SK-N-SH (cell line): ENCODE data around the gene RASGEF1B. TPM values are rescaled to one million over a fixed set of nuclear protein-coding genes. Genes with fewer than 3 reads are reported as not detected.

Source experiments
- CTCF ChIA-PET: fragments of 300-600, 350-600 bp; formaldehyde crosslinking; extraction: SDS; loops from one replicate; lab custom pipeline; 2021; lab: Yijun Ruan, JAX
- POLR2A ChIA-PET: fragments of 350-600 bp; sonication (Branson Sonifier 250); formaldehyde crosslinking; extraction: SDS; loops from one replicate; lab custom pipeline; 2020; ENCODE audit warnings: antibody characterized with exemption, inconsistent platforms; lab: Yijun Ruan, JAX
- DNase-seq: peaks from one replicate; pipeline ENCODE4 v3.0.0; 2012
- H2AFZ ChIP-seq: fragments of 200-600 bp; sonication (generic); 2 replicates; pipeline ENCODE4 v1.8.1; 2016; ENCODE audit warnings: antibody characterized with exemption, mild to moderate bottlenecking, low read depth
- H3F3A ChIP-seq: fragments of 200-600 bp; sonication (generic); replicated peaks from 2 replicates; pipeline ENCODE3; 2016; ENCODE audit warnings: antibody characterized with exemption, mild to moderate bottlenecking; ENCODE audit not compliant: insufficient read depth
- H3K27ac ChIP-seq, 2 experiments: fragments of 200-500 bp in 1 of 2; fragments of 200-600 bp in 1 of 2; sonication (Bioruptor generic) in 1 of 2; sonication (generic), shearing (Covaris generic) in 1 of 2; 2 replicates each; pipeline versions ENCODE4 v1.5.1 to v1.6.1; 2014 to 2016; ENCODE audit warnings: low read depth in 2 of 2, inconsistent platforms in 1 of 2, low read length in 1 of 2, mild to moderate bottlenecking in 1 of 2, mixed read lengths in 1 of 2
- H3K27me3 ChIP-seq: fragments of 200-600 bp; sonication (generic), shearing (Covaris generic); 2 replicates; pipeline ENCODE4 v1.6.1; 2016; ENCODE audit warnings: mixed run types; ENCODE audit not compliant: insufficient read depth
- H3K36me3 ChIP-seq, 2 experiments: fragments of 200-500 bp in 1 of 2; fragments of 200-600 bp in 1 of 2; sonication (Bioruptor generic) in 1 of 2; sonication (generic) in 1 of 2; replicated peaks in 1 of 2; 2 replicates each; pipeline versions ENCODE3 to v1.5.1; 2014 to 2016; ENCODE audit warnings: low read length in 1 of 2, mild to moderate bottlenecking in 1 of 2; ENCODE audit not compliant: insufficient read depth in 2 of 2, control insufficient read depth in 1 of 2
- H3K4me1 ChIP-seq, 2 experiments: fragments of 200-500 bp in 1 of 2; fragments of 200-600 bp in 1 of 2; sonication (Bioruptor generic) in 1 of 2; sonication (generic), shearing (Covaris generic) in 1 of 2; 2 replicates each; pipeline versions ENCODE4 v1.5.1 to v1.6.1; 2014 to 2016; ENCODE audit warnings: low read depth in 1 of 2, low read length in 1 of 2, mixed run types in 1 of 2; ENCODE audit not compliant: insufficient read depth in 2 of 2, control insufficient read depth in 1 of 2
- H3K4me2 ChIP-seq: fragments of 200-600 bp; sonication (generic), shearing (Covaris generic); 2 replicates; pipeline ENCODE4 v1.6.1; 2017; ENCODE audit warnings: mixed run types
- H3K4me3 ChIP-seq, 2 experiments: fragments of 200-500 bp in 1 of 2; fragments of 200-600 bp in 1 of 2; sonication (Bioruptor generic) in 1 of 2; sonication (generic), shearing (Covaris generic) in 1 of 2; 2 replicates each; pipeline versions ENCODE4 v1.5.1 to v1.8.1; 2014 to 2016; ENCODE audit warnings: low read depth in 2 of 2, inconsistent platforms in 1 of 2, low read length in 1 of 2, mild to moderate bottlenecking in 1 of 2, mixed read lengths in 1 of 2, moderate library complexity in 1 of 2
- H3K79me2 ChIP-seq: fragments of 200-600 bp; sonication (generic); 2 replicates; pipeline ENCODE4 v1.8.1; 2017; ENCODE audit warnings: mild to moderate bottlenecking; ENCODE audit not compliant: insufficient read depth
- H3K9ac ChIP-seq: fragments of 200-600 bp; sonication (generic); 2 replicates; pipeline ENCODE4 v1.6.1; 2017; ENCODE audit warnings: mixed run types
- H3K9me2 ChIP-seq: fragments of 200-600 bp; sonication (generic); 2 replicates; pipeline ENCODE4 v1.6.1; 2017; ENCODE audit warnings: mixed run types
- H3K9me3 ChIP-seq: fragments of 200-600 bp; sonication (generic); 2 replicates; pipeline ENCODE4 v1.6.1; 2017; ENCODE audit warnings: mixed run types, mild to moderate bottlenecking, moderate library complexity
- H4K20me1 ChIP-seq: fragments of 200-600 bp; sonication (generic); 2 replicates; pipeline ENCODE4 v1.6.1; 2017; ENCODE audit warnings: mild to moderate bottlenecking, mixed run types; ENCODE audit not compliant: insufficient read depth
- EP300 ChIP-seq, 2 experiments: IDR thresholded peaks; 2 replicates each; pipeline versions ENCODE4 v1.4.0 to v1.6.1; 2012; ENCODE audit warnings: borderline replicate concordance in 1 of 2, low read depth in 1 of 2, low read length in 1 of 2
- FOXJ3 ChIP-seq: sonication (generic); formaldehyde crosslinking; IDR thresholded peaks from 2 replicates; pipeline ENCODE4 v1.5.1; 2020; ENCODE audit warnings: mild to moderate bottlenecking, missing genetic modification reagents
- JUND ChIP-seq: IDR thresholded peaks from 2 replicates; pipeline ENCODE4 v1.4.0; 2012
- NFIC ChIP-seq: IDR thresholded peaks from 2 replicates; pipeline ENCODE4 v1.4.0; 2012; ENCODE audit warnings: borderline replicate concordance
- RCOR1 ChIP-seq: fragments of 150-350 bp; IDR thresholded peaks from 2 replicates; pipeline ENCODE4 v1.6.1; 2017; ENCODE audit warnings: antibody characterized with exemption, low read length
- REST ChIP-seq: IDR thresholded peaks from 2 replicates; pipeline ENCODE4 v1.6.1; 2012; ENCODE audit warnings: mild to moderate bottlenecking, low read depth, low read length, moderate library complexity
- ZBTB33 ChIP-seq: IDR thresholded peaks from 2 replicates; pipeline ENCODE4 v1.4.0; 2012; ENCODE audit warnings: low read depth, borderline replicate concordance
- WGBS: methylation state at CpG from one replicate; pipeline ENCODE4 v1.1.6; 2017; ENCODE audit warnings: low lambda C conversion rate; 5-methylcytosine and 5-hydroxymethylcytosine counted together
- polyA plus RNA-seq, 3 experiments: library from polyadenylated mRNA; depleted of rRNA; stranded (reverse); fragments of >200 nt; gene quantifications; 2 replicates each; pipeline ENCODE4 v1.2.3, GENCODE V29; 2012
- TF ChIP-seq, protein P1 (sequence below): IDR thresholded peaks from 2 replicates; pipeline ENCODE4 v1.4.0; 2012; ENCODE audit warnings: low read depth
- TF ChIP-seq, protein P2 (sequence below): IDR thresholded peaks from 2 replicates; pipeline ENCODE4; 2012
- TF ChIP-seq, protein P3 (sequence below): fragments of 200-600 bp; sonication (generic); IDR thresholded peaks from 2 replicates; pipeline ENCODE4 v1.6.1; 2017; ENCODE audit warnings: antibody characterized with exemption, mild to moderate bottlenecking, moderate library complexity

The RASGEF1B gene
- polyA plus RNA-seq, 1 of the 3 experiments (the other 2 are of a cell fraction): not detected

DNA sequence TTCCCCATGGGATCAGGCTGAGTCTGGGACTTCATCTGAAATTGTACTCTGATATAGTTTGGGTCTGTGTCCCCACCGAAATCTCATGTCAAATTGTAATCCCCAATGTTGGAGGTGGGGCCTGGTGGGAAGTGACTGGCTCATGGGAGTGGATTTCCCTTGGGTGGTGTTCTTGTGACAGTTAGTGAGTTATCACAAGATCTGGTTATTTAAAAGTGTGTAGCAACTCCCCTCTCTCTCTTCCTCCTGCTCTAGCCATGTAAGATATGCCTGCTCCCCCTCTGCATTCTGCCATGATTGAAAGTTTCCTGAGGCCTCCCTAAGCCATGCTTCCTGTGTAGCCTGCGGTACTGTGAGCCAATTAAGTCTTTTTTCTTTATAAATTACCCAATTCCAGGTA lies 61.0 kb downstream of the RASGEF1B start:
- Histone ChIP-seq H3F3A (no peaks in the 10 kb centered on the region), H3K9ac (no peak overlapping the region), H3K27ac (no peak overlapping the region), H3K27me3 (no peaks in the 10 kb centered on the region; the same call in 1 of the 2 replicates), H3K4me3 (no peak overlapping the region), H3K4me2 (no peak overlapping the region), H4K20me1 (no peaks in the 10 kb centered on the region), H3K4me1 (no peaks in the 10 kb centered on the region), H3K9me3 (no peaks in the 10 kb centered on the region), H3K79me2 (no peaks in the 10 kb centered on the region), H3K9me2 (no peaks in the 10 kb centered on the region), H3K36me3 (no peaks in the 10 kb centered on the region), H2AFZ (no peak overlapping the region)
- WGBS: 0% methylated on average over 2 of the region's 2 CpGs
- TF ChIP-seq REST (no peak), RCOR1 (no peak), FOXJ3 (no peak), EP300 (IDR thresholded peaks at IDR 0.05; ENCODE audit: borderline replicate concordance in 1 of 2, low read depth in 1 of 2, low read length in 1 of 2) (no peak), ZBTB33 (no peak), NFIC (no peak)
- TF ChIP-seq, protein P1, sequence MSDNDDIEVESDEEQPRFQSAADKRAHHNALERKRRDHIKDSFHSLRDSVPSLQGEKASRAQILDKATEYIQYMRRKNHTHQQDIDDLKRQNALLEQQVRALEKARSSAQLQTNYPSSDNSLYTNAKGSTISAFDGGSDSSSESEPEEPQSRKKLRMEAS: no peak
- TF ChIP-seq, protein P2, sequence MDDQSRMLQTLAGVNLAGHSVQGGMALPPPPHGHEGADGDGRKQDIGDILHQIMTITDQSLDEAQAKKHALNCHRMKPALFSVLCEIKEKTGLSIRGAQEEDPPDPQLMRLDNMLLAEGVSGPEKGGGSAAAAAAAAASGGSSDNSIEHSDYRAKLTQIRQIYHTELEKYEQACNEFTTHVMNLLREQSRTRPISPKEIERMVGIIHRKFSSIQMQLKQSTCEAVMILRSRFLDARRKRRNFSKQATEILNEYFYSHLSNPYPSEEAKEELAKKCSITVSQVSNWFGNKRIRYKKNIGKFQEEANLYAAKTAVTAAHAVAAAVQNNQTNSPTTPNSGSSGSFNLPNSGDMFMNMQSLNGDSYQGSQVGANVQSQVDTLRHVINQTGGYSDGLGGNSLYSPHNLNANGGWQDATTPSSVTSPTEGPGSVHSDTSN: no peak
- ChIA-PET POLR2A (no interaction called here), CTCF (interaction anchor here (1.7 kb wide), 1 partner anchor 57 kb away, joined by 5 read pairs; no protein-coding TSS in a partner anchor)
- no peak for DNase-seq

DNA sequence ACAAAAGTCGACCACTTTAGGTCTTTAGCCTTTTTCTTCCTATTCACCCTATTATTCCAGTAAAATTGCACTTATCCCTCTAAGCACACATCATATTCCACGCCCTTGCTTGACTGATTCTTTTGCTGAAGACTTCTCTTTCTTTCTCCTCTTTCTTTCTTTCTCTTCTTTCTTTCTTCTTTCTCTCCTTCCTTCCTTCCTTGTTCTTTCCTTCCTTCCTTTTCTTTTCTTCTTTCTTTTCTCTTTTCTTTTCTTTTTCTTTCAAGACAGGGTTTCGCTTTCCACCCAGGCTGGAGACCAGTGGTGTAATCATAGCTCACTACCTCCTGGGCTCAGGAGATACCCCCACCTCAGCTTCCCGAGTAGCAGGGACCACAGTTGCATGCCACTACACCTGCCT lies 61.9 kb downstream of the RASGEF1B start:
- H3K4me3 ChIP-seq: no peak overlapping the region
- no peaks in the 10 kb centered on the region for H3K36me3 ChIP-seq
- H3K27ac ChIP-seq: no peak overlapping the region
- H4K20me1 ChIP-seq: no peaks in the 10 kb centered on the region
- no peak for TF ChIP-seq JUND
- TF ChIP-seq ZBTB33: no peak
- TF ChIP-seq, protein P3, sequence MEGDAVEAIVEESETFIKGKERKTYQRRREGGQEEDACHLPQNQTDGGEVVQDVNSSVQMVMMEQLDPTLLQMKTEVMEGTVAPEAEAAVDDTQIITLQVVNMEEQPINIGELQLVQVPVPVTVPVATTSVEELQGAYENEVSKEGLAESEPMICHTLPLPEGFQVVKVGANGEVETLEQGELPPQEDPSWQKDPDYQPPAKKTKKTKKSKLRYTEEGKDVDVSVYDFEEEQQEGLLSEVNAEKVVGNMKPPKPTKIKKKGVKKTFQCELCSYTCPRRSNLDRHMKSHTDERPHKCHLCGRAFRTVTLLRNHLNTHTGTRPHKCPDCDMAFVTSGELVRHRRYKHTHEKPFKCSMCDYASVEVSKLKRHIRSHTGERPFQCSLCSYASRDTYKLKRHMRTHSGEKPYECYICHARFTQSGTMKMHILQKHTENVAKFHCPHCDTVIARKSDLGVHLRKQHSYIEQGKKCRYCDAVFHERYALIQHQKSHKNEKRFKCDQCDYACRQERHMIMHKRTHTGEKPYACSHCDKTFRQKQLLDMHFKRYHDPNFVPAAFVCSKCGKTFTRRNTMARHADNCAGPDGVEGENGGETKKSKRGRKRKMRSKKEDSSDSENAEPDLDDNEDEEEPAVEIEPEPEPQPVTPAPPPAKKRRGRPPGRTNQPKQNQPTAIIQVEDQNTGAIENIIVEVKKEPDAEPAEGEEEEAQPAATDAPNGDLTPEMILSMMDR: no peak
- TF ChIP-seq, all 33 proteins: peak for 0
- Histone ChIP-seq H3K4me2 (no peak overlapping the region), H3K4me1 (no peaks in the 10 kb centered on the region), H3F3A (no peaks in the 10 kb centered on the region), H3K9me3 (no peaks in the 10 kb centered on the region), H3K79me2 (no peaks in the 10 kb centered on the region), H3K27me3 (no peaks in the 10 kb centered on the region; the same call in 1 of the 2 replicates), H2AFZ (no peak overlapping the region), H3K9me2 (no peaks in the 10 kb centered on the region), H3K9ac (no peak overlapping the region)
- CTCF ChIA-PET: no interaction called here
- DNase-seq: no peak
- WGBS: 4% methylated on average over 4 of the region's 4 CpGs
- POLR2A ChIA-PET: no interaction called here
